Inferior parietal cortex (tissue), 1 donor: ENCODE data around the gene COL4A4.
"Not testable (repeated sequence)": the region's sequence is repeated elsewhere in the genome, so short reads cannot be mapped to it uniquely, and the experiment has no call there.

Source experiments
- DNase-seq: peaks from one replicate; pipeline ENCODE4 v3.0.0-alpha.2; 2016; ENCODE audit errors: extremely low spot score

COL4A4 gene

DNA sequence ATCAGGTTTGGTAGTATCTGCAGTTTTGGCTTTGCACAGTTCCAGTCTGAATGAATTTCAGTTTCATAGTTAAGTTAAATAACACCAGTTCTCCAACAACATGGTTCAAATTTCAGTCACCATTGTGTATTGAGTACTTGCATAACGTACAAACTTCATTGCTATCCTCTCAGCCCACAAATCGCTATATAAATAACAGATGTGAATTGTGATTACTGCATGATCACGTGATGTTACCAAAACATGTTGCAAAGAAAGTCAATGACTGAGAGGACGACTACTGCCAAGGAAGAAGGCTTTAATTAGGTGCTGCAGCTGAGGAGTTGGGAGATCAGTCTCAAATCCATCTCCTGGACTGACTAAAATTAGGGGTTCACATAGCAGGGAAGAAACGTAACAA, 48.2 kb downstream of the COL4A4 start:
- DNase-seq: no peak

DNA sequence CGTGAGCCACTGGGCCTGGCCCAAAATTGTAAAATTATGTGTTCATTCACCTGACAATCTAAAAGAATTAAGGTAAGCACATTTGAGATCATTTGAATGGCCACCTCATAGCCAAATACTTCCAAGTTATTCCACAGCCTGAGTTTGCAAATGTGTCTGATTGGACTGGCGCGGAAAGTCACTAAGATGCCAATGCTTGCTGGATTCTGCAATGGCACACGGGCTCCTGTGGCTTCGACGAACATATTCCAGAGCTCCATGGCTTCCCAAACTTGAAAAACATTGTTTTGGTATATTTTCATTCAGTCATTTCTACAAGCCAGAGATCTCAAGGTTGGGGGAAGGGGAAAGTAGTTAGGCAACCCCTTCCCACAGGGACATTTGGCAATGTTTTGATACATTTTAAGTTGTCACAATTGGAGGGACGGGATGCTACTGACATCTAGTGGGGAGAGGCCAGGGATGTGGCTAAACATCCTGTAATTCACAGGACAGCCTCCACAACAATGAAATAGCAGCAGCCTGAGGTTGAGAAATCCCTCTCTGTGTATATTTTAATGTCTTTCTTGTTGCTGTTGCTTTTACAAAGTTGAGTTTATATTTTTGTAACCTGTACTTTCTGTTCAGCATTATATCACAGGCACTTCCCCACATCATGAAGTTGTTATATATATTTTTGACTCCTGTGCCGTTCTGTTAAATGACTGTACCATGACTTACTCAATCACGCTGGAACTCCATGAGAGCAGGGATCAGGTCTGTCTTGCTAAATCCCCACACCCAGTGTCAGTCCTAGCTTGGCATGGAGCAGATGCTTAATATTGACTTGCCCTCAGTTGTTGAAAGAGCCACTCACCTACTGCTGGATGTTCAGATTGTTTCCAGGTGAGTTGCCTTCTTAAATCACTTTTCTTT, 56.9 kb downstream of the COL4A4 start:
- DNase-seq: peak; percentile 79

DNA sequence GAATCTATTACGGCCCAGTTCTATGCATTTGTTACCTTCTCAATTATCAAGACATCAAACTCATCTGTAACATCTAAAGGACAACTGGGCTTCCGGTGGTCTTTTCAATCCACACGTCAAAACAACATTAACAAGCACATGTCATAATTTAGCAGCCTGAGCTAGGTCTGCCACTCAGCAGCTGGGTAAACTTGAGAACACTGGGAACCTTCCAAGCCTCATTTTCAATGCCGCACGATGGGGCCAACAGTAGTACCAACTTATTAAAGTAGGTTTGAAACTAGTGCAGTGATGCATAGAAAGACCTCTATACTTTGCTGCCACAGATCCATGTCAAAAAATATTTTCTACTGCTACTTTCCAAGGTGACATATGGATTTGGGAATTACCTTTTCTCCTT, 60.4 kb downstream of the COL4A4 start:
- DNase-seq: no peak

DNA sequence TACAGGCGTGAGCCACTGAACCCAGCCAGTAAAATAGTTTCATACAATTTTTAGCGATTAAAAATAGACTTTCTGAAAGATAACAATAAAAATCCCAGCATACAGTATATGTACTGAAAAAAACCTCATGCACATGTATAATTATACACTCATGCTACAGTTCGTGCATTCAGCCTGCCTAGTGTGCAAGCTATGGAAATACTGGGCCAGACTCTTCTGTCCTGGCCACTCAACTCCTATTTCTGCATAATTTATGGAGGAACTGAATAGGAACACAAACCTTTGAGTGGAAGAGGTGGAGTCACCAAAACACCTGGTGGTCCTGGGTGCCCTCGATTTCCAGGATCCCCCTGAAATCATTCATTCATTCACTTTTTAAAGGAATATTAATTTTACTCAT, 64.7 kb downstream of the COL4A4 start:
- no peak for DNase-seq

DNA sequence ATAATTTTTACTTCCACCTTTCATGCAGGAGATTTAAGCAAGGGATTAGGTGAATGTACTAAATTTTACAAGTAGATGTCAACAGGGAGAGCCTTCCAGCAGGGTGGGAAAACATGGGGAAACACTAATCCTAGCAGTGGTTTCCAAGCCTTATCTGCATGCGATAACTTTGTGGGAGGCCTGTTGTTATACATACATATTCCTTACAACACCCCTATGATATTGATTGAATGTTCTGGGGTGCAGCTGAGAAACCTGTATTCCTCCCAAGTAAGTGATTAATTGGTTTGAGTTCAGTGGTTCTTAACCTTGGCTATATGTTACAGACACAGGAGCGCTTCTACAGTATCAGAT, 65.9 kb downstream of the COL4A4 start:
- no peak for DNase-seq

DNA sequence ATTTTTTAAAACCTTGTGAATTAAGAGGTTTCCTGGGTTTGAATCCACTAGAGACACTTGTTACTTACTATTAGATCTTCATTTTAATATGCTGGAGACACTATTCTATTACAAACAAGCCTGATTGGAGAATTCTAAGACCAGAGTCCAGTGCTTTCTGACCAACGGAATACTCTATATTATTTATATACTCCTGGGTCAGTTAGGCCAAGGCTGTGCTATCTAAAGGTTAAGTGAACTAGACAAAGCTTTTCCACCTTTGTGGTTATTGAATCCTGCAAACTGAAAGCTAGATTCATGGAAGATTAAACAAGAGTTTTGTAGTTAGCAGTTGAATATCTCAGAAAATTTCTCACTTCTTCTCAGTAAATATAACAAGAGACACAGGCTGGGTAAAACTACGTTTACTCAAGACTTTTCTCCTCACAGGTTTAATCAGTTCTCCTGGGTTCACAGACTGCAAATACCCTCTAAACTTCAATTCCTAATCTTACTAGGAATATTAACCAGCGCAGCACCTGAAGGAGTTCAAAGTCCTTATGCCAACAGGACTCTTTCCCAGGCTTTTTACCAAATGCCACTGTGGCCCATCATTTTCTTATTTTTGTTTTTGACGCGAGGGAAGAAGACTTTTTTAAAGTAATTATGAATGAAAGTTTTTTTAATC, 66.4 kb downstream of the COL4A4 start:
- no peak for DNase-seq

DNA sequence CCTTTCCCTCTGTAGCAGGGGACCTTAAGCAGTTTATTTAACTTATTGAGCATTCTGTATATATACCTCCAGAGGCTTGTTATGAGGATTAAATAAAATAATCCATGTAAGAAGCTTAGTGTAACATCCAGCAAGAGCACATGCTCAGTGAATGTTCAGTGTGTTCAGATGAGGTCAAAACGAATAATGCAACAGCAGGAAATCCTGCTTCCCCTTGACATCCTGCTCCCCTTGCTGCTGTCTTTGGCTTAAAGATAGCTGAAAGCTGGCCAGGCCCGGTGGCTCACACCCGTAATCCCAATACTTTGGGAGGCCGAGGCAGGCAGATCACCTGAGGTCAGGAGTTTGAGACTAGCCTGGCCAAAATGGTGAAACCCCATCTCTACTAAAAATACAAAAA, 68.7 kb downstream of the COL4A4 start:
- no peak for DNase-seq

DNA sequence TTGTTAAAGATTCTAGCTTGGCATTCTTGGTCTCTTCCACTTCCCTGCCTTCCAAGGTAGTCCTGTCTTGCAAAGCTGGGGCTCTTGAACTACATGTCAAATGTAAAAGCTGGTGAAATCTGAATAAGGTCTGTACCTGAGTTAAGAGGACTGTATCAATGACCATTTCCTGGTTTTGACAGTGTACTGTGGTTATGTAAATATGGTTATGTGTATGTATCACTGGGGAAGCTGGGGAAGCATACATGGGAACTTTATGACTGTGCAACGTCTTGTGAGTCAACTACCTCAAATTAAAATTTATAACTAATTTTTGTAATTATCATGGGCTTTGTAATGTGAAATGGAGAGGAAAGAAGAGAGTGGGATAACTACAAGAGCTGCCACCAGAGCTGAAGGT, 81.7 kb downstream of the COL4A4 start:
- no peak for DNase-seq

DNA sequence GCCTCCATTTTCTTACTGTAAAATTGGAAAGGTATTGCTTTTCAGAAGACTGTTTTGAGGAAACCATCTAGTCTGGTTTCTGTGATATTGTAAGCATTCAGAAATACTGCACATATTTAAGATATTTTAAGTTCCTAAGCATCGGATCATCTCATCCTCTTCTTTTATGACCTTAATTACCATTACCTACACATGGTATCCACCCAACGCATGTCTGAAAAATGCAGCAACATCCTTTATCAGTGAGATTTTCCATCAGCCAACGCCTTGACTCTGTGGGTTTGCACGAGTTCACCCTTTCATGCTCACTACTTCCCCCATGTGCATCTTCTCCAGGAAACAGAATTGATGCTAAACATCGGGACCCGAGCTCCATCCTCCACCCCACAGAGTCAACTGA, 84.3 kb downstream of the COL4A4 start:
- no peak for DNase-seq

DNA sequence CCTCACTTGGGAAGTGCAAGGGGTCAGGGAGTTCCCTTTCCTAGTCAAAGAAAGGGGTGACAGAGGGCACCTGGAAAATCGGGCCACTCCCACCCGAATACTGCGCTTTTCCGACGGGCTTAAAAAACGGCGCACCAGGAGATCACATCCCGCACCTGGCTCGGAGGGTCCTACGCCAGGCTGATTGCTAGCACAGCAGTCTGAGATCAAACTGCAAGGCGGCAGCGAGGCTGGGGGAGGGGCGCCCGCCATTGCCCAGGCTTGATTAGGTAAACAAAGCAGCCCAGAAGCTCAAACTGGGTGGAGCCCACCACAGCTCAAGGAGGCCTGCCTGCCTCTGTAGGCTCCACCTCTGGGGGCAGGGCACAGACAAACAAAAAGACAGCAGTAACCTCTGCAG, 98.9 kb downstream of the COL4A4 start:
- not testable (repeated sequence) for DNase-seq

DNA sequence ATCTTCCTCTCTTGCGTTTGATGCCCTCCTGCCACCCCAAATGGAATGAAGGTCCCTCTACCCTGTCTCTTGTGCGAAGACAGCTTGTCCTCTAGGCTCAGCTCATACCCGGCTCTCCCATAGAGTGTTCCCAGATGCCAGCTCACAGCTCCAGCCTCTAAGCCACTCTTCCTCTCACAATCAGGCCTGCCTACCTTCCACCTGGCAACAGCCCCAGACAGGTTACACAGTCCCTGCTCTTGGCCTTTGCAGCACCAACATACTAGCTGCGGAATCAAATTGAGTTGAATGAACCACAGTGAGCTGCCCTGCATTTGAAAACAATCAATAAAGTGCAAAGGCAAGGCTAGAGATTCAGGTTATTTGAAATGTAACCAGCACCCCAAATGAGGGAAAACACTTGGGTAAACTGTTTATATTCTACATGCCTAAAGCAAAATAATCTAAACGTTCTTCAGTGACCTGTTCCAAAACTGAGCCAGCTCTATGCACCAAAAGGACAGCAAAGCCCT, 105.1 kb downstream of the COL4A4 start:
- DNase-seq: no peak

DNA sequence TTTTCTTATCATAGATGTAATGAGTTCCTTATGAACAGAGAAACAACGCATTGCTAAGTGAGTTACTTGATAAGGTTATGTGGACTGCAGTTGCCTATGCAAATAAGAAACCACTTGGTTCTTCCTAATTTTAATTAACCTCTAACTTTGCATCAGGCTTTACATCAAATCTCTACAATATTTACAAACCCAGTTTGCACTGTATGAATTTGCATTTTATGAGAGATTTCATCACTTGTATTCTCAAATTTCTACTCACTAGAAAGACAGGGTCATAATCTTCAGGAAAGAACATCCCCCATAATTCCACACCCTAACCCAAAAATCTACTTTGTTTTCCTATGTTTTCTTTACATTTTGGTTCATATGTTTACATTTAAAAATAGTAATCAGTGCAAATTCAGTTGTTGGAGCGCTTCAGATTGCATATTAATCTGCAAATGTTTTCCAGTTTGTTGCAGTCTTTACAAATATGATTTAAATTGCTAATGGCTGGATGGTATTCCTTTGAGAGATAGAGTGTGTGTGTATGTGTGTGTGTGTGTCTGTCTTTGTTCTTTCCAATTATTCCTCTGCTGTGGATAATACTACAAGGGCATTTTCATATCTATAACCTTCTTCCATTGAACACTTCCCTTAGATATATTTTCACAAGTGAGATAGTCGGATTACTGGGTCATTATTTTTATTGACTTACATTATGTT, 106.1 kb downstream of the COL4A4 start:
- DNase-seq: no peak

DNA sequence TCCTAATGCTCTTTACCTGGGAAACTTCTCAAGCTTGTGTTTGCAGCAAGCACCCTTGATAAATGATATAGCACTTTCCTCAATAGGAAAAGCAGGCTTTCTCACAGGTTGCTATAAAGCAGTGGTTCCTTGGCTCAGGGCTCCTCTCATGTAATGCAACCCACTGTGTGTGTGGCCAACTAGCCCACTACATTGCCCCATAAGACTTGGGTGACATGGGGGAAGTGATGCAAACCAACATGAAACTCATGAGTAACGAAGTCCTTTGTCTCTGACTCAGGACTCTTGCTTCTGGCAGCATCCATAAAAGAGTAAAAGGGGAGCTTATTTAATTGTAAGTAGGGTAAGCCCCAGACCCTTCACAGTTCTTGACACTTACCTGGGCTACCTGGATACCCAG, 106.9 kb downstream of the COL4A4 start:
- no peak for DNase-seq

DNA sequence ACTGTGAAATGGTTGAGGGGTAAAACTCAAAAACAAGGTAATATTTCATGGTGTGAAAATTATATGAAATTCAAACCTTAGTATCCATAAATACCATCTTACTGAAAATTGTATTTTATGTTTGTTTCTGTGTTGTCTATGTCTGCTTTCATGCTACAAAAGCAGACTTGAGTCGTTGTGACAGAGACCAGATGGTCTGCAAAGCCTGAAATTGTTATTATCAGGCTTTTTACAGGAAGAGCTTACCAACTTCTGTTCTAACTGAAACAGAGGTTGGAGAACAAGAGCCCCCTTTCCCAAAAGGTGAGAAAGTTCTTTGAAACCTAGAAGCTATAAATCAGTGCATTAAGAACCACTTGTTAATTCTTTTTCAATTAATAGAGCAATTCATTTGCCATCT, 110.0 kb downstream of the COL4A4 start:
- no peak for DNase-seq

DNA sequence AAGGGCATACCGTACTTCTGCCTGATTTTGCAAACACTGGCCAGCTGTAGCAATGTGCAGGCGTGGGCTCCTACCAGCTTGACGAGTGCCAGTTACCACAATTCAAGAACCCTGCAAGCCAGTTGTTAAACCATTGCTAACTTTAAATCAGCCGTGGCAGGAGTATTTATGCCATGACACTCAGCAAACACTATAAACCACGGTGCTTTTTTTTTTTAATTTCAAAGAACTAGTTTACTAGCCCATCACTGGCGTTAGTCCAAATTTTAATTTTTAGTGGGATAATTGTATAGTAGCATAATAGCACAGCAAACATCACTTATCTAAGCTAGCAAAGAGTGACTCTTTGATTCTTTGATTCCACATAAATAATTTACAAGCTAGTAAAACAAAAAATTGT, 111.1 kb downstream of the COL4A4 start:
- DNase-seq: no peak

DNA sequence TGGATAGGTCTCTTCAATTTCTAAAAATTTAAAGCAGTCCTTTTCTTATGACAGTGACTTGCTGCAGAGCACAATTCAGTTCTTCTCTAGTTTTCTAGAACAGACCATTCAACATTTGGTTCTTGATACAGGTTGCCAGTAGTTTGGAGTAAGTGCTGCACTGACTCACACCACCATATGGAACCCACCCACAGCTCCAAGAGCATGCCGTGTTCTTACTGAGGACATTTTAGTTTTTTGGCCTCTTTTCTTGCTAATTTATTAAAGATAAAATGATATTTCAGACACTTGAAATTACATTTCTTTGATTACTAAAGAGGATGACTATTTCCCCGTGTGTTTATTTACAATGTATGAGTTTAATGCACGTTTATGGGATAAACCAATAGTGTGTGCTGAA, 120.0 kb downstream of the COL4A4 start:
- no peak for DNase-seq

DNA sequence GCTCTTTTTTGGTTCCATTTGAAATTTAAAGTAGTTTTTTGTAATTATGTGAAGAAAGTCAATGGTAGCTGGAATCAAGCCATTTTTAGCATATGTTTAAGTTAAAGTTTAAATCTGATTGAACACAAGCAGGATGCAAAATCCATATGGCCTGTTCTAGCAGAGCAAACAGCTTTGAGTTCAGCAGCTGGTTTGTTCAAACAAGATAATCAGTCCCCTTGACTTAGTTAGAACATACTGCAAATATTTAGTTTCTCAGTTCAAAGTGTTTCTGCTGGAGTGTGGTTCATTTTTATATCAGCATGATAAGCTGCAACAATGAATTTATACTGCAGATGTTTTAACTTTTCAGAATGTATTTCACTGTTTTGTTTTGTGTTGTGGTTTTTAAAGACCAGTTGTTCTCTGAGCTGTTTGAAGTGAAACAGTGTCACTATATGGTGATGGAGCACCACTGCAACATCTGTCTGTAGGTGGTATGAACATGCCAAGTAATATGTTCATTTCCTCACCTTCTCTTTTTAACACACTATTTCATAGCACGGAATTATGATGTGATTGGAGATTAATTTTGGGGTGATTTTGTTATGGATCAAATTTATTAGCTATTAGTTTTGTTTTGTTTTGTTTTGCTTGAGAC, 125.3 kb downstream of the COL4A4 start:
- peak; percentile 40 for DNase-seq

DNA sequence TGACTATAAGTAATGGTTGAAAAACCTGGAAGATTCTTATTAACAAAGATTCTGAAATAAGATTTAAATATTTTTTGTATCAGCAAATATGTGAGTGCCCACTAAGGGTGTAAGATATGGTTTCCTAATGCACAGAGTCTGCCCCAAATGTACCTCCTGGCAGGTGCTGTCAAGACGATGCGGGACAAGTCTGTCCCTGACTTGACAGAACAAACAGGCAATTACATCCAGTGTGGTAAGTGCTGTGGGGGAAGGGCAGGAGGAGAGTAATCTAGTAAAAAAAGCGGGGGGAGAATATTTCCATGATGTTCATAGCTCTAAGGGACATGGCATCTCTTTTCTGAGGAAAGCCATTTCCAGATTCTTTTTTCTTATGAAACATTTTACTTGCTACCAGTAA, 127.5 kb downstream of the COL4A4 start:
- DNase-seq: no peak

DNA sequence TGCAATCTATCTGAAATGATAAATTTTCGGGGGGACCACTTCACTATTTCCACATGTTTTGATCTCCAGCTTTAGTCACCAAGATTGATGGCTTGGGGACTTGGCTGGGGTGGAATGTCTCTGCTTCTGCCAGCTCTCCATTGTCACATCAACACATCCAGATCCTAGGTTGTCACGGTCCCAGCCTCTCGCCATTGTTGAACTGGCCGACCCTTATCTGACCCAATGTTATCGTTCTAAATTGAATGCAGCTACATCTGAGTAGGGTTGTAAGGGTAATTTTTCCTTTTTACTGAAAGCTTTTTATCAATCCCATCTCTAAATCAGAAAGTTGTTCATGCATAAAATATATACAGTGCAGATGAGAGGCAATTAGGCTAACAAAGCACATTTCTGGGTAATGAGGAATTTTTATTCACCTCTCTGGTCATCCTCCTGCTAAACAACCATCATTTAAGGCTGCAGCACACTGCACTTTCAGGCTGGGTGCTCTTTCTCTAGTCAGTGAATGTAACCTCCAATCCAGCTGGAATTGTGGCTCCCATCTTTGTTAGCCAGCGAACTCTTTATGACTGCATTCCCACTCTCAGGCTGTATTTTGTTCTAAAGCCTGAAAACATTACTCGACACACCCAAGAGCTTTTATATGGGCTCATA, 128.2 kb downstream of the COL4A4 start:
- DNase-seq: no peak

DNA sequence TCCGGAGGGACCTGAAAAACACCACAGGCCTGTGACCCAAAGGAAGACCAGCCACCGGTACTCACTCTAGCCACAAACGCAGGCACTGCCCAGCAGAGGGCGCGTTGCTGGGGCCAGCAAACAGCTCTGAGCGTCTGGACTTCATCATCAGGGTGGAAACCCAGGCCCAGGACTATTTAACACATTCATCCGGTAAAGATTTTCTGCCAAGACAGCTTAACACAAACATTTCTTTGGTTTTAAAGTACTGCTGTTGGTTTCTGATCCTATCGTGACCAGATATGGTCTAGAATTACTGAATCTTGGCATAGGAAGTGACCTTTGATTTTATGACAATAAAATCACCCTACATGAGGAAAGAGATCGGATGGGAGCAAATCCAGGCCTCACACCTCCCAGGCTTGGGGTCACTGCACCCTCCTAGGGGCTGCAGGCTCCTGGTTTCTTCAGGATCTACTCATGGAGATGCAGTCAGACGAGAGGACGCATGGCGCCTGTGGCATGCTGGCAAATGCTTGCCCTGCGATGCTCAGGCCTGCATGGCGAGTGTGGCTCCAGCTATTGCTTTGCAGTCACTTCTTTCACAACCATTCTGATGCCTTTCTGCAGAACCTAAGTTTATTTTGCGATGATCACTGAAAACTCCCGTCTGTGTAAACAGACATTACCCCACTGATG, 130.4 kb downstream of the COL4A4 start:
- no peak for DNase-seq

DNA sequence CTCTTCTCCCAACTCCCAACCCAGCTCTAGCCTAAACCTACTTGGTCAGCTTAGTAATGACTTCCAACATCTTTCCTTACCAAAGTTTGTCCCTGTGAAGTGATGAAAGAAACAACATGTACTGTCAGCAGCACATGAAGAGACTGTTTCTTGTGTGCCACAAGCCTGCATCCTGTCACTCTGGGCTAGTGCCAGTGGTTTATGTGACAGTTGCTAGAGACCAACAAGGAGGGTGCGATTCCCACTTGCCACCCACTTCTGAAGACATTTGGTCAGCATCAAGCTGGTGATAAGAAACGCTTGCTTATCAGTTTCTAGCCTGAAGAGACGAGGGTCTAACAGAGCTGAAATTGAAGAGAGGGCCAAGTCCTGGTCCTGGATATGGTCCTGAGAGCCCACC, 132.6 kb downstream of the COL4A4 start:
- no peak for DNase-seq
